Stimulated activated CD4-positive, alpha-beta T cell treated with anti-CD3 and anti-CD28 coated beads, Interleukin-1b, Interleukin-23, amount 100 ng/mL, for 48 hours (primary cell): ENCODE measurements around the gene FAM90A26.
A peak's percentile ranks its signal among the peaks of the same experiment; 100 is the strongest.
"Not testable (repeated sequence)": the region's sequence is repeated elsewhere in the genome, so short reads cannot be mapped to it uniquely, and the experiment has no call there.

Experiments
- DNase-seq: peaks from one replicate; pipeline ENCODE4 v3.0.0-alpha.2; 2020

FAM90A26 gene

GRCh38 chr4:9169791-9170459, at the start of gene FAM90A26:
Gene FAM90A26 (plus strand): TSS chr4:9170409. CDS start chr4:9173173, 2,764 bp downstream.
- not testable (repeated sequence) for DNase-seq

DNA sequence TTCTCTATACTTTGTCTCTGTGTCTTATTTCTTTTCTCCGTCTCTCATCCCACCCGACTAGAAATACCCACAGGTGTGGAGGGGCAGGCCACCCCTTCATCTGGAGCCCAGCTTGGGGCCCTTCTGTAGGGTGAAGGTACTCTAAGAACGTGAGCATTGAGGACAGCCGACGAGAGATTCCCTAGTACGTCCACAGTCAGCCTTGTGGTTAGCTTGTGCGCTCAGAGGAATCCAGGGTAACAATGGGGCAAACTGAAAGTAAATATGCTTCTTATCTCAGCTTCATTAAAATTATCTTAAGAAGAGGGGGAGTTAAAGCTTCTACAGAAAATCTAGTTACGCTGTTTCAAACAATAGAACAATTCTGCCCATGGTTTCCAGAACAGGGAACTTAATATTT, 47.5 kb upstream of the FAM90A26 start:
- DNase-seq = not testable (repeated sequence)

DNA sequence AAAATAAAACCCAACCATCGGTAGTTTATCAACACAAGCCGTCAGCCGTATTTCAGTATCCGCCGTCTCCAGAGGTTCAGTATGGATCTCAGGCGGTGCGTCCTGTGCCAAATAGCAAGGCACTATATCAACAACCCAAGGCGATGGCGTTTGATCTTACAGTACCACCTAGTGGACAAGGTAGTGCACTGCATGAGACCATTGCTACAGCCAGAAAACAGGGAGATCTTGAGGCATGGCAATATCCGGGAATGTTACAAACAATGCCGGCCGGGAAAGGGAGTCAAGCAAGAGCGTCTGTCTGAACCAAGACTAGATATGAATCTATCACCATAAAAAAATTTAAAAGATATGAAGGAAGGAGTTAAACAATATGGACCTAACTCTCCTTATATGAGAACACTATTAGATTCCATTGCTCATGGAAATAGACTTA, 46.6 kb upstream of the FAM90A26 start:
- peak; percentile 36 for DNase-seq

- not testable (repeated sequence) for DNase-seq
Measured at GRCh38 chr4:9125601-9126161, 44.5 kb upstream of the FAM90A26 start.

DNA sequence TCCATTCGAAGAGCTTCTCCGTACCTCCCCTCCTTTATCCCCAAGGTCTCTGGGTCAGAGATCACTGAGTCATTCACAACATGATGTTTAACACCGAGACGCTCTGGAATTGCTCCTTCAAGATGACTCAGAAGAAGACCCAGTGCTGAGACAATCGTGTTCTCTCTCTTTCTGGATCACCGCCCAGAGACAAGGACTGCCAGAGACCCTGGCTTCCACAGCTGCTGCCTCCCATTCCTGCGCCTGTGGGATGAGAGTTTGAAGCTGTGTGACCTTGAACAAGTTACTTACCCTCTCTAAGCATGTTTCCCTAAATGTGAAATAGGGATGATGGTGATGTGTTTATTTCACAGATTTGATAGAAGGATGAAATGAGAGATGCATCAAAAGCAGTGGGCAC, 38.8 kb upstream of the FAM90A26 start:
- DNase-seq = not testable (repeated sequence)

- DNase-seq = not testable (repeated sequence)
Measured at GRCh38 chr4:9132849-9133248, 37.4 kb upstream of the FAM90A26 start.

DNA sequence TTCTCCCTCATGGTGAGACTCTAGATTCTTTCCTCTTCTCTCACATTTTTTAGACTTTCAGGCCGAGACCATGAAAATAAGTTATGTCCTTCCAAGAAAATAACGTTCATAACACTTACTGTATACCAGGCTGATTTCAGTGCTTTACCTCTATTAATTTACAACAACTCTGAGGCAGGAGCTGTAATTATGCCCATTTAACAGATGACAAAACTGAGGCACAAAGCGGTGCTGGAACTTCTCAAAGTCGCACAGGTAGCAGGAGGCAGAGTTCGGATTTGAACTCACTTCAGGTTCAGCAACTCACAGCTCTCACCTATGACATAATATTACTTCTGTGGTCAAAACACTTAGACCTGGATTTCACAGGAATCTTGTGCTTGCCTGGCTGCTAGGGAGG, 36.2 kb upstream of the FAM90A26 start:
- DNase-seq = not testable (repeated sequence)

GRCh38 chr4:9134556-9134955, 35.7 kb upstream of the FAM90A26 start:
- DNase-seq = not testable (repeated sequence)

GRCh38 chr4:9141050-9141449, 29.2 kb upstream of the FAM90A26 start:
- not testable (repeated sequence) for DNase-seq

- not testable (repeated sequence) for DNase-seq
Measured at GRCh38 chr4:9142786-9143185, 27.4 kb upstream of the FAM90A26 start.

- DNase-seq = no peak
Measured at GRCh38 chr4:9143421-9144080, 26.7 kb upstream of the FAM90A26 start.

- no peak for DNase-seq
Measured at GRCh38 chr4:9146967-9147366, 23.2 kb upstream of the FAM90A26 start.

GRCh38 chr4:9147368-9147767, 22.8 kb upstream of the FAM90A26 start:
- not testable (repeated sequence) for DNase-seq

- not testable (repeated sequence) for DNase-seq
Measured at GRCh38 chr4:9148611-9149409, 21.4 kb upstream of the FAM90A26 start.

DNA sequence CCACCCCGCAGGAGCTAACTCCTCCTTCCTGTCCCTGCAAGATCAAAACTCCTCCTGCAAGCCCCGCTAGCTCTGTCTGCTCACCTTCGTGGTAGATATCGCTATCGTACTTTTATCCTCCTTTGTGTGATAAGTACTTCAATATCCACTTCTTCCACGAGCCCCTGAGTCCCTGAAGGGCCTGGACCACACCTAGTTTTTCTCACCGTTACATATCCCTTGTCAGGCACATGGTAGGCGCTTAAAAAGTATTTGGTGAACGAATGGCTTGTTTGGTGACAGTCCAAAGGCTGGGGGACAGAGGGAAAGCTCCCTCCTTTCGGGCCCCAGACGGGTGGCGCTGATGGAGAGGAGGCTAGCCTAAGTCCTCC, 18.4 kb upstream of the FAM90A26 start:
- DNase-seq = not testable (repeated sequence)

DNA sequence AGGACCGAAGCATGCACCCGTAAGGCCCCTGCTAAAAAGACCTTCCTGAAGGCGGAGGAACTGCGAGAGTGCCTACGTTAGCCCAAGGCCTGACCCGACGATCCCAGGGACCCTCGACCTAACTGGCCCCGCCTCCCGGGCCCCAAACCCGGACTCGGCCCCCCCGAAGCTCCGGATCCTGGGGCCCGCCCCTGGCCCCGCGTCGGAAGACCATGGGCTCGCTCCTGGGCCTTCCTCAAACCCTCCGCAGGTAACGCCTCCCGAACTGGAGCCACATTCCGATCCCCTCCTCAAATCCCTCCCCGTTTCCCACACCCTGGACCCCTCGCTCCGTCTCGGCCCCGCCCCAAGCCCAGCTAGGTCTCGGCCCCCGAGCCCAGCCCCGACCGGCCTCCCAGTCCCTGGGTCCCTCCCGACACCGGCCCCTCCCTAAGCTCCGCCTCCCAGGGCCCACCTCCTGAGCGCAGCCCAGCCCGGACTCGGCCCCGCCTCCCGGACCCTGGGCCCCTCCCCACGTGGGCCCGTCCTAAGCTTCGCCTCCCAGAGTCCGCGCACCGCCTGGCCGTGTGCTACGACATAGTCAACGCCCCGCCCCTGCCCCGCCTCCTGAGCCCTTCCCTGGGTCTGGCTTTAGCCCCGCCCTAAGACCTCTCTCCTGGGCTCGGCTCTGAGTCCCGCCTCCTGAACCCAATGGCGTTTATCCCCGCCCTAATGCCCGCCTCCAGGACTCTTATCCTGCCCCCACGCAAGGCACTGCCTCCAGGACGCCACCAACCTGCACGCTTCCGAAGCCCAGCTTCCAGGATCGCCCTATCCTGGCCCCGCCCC, 17.8 kb upstream of the FAM90A26 start:
- peak; percentile 96 for DNase-seq

DNA sequence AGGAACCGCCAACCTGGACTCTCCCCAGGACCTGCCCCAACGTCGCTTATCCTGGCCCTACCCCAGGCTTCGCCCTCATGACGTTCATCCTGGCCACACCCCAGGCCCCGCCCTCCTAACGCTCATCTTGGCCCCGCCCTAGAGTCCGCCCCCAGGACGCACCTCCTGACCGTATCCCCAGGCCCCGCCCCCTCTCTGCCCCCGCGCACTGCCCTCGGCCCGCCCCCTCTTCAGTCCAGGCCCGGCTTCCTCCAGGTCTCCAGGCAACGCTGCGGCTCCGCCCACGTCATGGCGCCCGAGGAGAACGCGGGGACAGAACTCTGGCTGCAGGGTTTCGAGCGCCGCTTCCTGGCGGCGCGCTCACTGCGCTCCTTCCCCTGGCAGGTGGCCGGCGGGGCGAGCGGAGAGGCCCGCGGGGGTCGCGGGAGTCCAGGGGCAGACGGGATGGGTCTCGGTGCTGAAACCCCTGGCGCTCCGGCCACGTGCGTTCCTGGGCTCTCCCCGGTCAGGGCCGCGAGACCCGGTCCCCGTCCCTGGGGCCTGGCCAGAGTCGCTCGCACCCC, 17.1 kb upstream of the FAM90A26 start:
- peak; percentile 96 for DNase-seq

DNA sequence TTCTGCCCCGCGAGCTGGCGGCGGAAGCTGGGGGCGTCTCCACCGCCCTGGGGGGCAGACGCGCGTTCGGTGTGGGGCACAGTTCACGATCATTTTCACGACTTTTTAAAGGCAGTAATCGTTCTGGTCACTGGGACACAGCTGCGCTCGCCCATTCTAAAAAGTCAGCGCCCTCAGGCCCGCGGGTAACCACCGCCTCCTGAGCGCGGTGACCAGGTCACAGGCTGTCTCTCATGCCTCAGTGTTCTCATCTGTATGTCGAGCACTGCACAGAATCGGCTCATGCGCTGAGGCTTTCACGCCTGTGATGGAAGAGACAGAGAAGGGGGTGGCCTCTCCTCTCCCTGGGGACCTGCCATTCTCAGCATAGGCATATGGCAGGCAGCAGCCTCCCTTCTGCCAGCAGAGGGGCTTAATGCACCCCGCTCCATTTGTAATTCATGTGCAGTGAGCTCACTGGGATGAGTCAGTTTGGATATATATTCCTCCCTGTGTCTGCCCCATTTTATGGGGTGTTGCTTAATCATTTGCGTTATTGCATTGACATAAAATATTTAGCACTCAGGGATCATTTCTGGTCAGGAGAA, 16.5 kb upstream of the FAM90A26 start:
- peak; percentile 11 for DNase-seq

DNA sequence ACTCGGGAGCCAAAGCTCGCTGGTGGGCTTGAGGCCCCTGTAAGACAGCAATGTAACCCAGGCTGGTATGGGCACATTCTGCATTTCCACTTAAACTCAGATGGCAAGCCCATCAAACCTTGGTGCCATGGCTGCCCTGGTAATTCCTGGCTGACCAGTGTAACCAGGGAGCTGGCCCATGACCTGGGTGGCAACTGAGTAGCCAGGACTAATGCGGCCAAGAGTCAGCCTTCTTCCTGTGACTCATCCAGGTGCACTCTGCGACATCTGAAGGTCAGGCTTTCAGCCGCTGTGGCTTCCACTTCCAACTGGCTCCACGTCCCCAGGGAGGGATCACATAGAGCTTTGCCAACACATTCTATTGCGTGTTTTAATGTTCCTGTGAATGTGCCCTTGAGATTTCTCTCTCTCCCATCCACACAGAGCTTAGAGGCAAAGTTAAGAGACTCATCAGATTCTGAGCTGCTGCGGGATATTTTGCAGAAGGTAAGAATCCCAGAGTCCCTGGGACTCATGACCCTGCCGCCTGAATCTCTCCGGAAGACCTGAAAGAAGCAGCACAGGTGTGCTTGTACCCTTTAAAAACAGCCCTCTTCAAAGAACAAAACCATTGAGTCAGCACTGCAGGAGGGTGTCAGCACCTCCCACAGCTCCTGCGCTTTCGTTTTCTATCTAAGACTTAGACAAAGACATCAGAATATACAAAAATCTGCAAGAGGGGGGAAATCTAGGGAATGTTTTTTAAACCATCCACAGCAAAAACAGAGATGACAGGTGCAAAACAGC, 14.9 kb upstream of the FAM90A26 start:
- DNase-seq = peak; percentile 16

DNA sequence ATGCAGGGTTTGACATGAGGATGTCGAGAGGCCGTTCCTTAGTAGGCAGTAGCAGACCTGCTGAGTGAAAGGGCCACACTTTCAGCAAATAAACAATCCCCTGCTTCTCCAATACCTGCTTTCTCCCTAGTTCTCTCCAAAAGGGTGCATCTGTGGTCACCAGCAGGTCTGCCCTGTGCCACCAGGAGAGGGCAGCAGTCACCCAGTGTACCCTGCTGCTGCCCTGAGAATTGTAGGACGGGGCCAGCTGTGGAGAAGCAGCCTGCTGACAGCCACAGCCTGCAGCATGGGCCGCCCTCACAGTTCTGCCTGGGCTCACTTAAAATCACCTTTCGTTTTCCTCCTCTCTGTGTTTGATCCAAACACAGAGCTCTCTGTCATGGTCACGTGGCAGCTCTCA, 11.8 kb upstream of the FAM90A26 start:
- DNase-seq = peak; percentile 30

DNA sequence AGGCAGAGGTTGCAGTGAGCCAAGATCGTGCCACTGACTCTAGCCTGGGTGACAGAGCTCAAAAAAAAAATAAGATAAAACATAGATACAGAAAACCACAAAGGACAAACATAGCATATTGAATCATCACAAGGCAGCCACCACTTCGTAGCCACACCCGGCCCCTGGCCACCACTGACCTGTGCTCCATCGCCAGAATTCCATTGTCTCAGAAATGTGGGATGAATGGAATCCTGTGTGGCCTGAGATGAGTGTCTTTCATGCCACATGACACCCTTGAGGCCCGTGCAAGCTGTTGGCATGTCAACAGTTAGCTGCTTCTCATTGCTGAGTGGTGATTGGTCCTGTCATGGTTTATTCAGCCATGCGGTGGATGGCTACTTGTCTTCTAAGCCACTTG, 10.2 kb upstream of the FAM90A26 start:
- not testable (repeated sequence) for DNase-seq
